Mammary epithelial cell (primary cell): ENCODE data around the gene TMEM151A.

Source experiments
- EZH2 ChIP-seq: IDR thresholded peaks from 2 replicates; pipeline ENCODE4 v1.6.1; 2012; ENCODE audit warnings: low read length, inconsistent platforms, borderline replicate concordance
- TF ChIP-seq, protein P1 (sequence below), 2 donors: IDR thresholded peaks in 1 of 2; conservative IDR thresholded peaks in 1 of 2; 2 replicates each; pipeline ENCODE4 v1.5.1; 2011 to 2012; ENCODE audit warnings: inconsistent platforms in 2 of 2, low read length in 2 of 2, mild to moderate bottlenecking in 2 of 2, control low read depth in 1 of 2, low read depth in 1 of 2; ENCODE audit not compliant: insufficient read depth in 1 of 2; ENCODE audit errors: extremely low read depth in 1 of 2

- TF ChIP-seq, protein P1, sequence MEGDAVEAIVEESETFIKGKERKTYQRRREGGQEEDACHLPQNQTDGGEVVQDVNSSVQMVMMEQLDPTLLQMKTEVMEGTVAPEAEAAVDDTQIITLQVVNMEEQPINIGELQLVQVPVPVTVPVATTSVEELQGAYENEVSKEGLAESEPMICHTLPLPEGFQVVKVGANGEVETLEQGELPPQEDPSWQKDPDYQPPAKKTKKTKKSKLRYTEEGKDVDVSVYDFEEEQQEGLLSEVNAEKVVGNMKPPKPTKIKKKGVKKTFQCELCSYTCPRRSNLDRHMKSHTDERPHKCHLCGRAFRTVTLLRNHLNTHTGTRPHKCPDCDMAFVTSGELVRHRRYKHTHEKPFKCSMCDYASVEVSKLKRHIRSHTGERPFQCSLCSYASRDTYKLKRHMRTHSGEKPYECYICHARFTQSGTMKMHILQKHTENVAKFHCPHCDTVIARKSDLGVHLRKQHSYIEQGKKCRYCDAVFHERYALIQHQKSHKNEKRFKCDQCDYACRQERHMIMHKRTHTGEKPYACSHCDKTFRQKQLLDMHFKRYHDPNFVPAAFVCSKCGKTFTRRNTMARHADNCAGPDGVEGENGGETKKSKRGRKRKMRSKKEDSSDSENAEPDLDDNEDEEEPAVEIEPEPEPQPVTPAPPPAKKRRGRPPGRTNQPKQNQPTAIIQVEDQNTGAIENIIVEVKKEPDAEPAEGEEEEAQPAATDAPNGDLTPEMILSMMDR (conservative IDR thresholded peaks at IDR 0.05 in 1 of 2, IDR thresholded peaks at IDR 0.05 in 1 of 2; ENCODE audit: extremely low read depth in 1 of 2, insufficient read depth in 1 of 2, low read depth in 1 of 2, low read length in 2 of 2), result no peak
- TF ChIP-seq EZH2, result no peak
These were observed 32.0 kb downstream of the TMEM151A start for GRCh38 chr11:66323684-66324083.
